SH-SY5Y (cell line): ENCODE results near the gene PKN2.

Source experiments
- GATA2 ChIP-seq: IDR thresholded peaks from 2 replicates; pipeline ENCODE4 v1.6.1; 2011; ENCODE audit warnings: mild to moderate bottlenecking, low read depth, low read length
- GATA3 ChIP-seq: IDR thresholded peaks from 2 replicates; pipeline ENCODE4 v1.6.1; 2011; ENCODE audit warnings: low read depth, mild to moderate bottlenecking, low read length, moderate library complexity

The PKN2 gene

DNA sequence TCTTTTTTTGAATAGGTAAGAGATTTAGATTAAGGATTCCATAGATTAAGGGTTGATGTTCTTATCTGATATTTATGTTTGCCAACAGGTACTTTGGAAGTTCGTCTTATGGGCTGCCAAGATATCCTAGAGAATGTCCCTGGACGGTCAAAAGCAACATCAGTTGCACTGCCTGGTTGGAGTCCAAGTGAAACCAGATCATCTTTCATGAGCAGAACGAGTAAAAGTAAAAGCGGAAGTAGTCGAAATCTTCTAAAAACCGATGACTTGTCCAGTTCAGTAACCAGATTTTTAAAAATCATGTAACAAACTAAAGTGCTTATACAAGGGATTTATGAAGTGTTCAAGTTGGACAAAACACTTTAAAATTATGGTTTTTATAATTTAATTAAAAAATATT is 100.5 kb downstream of the PKN2 start:
- TF ChIP-seq GATA2 = no peak
- TF ChIP-seq GATA3 = no peak

- TF ChIP-seq GATA3 = no peak
Measured at GRCh38 chr1:88787023-88787903, 103.2 kb downstream of the PKN2 start.

DNA sequence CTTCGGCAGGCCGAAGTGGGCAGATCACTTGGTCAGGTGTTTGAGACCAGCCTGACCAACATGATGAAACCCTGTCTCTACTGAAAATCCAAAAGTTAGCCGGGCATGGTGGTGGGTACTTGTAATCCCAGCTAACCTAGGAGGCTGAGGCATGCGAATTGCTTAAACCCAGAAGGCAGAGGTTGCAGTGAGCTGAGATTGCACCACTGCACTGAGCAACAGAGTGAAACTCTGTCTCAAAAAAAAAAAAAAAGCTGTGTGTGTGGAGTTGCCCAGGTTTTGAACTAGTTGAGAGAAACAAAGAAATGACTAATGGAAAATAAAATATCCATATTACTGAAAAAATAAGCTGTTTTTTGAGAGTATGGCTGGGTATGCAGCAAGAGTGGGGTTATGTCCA is 107.1 kb downstream of the PKN2 start:
- TF ChIP-seq GATA3 (no peak), GATA2 (no peak)

DNA sequence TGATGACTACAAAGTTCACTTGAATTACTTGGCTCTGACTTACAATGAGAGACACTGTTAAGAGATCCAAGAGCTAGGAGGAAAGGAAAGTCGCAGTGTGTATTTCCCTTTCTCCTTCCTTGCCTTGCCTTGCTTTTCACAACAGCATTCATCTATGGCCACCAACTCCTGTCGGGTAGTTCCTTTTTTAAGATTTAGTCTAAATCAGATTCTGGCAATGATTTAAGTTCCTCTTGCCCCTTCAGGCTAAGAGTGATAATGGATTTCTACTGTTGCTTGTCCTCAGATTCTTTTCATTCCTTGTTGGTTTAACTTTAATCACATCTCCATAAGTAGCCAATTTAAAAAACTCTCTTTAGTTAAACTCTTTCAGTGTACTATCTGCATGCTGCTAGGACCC is 115.4 kb downstream of the PKN2 start:
- no peak for TF ChIP-seq GATA2
- TF ChIP-seq GATA3 = no peak

DNA sequence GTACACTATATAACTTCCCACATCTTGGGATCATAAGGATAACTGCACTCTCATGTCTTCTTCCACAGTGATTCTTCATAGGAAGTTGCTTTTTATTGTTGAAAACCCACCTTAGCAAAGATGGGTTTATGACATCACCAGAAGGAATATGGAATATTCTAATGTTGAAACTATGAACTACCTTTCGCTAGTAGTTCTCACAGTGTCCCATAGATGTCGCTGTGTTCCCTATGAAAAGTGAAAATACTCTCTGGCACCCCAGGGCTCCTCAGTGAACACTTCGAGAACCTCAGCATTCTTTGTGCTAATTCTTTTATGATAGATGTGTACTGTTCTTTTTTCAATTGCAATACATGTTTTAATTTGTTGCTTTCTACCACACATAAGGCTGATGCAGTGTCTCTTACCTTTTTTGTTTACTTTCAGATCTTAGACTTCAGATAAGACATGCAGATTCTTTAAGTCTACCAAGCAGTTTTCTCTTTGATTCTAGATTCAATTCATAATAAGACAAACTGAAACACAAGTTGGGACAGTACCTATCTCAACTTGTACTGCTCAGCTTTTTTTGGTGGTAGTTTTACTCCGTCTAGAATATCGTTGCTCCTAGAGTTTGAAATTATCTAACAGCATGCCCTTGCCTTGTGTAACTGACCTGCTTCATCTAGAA is 116.4 kb downstream of the PKN2 start:
- TF ChIP-seq GATA2 (no peak), GATA3 (no peak)

- TF ChIP-seq GATA3 = no peak
Measured at GRCh38 chr1:88801575-88802208, 117.6 kb downstream of the PKN2 start.

- no peak for TF ChIP-seq GATA3
- TF ChIP-seq GATA2 = no peak
Measured at GRCh38 chr1:88802404-88802803, 118.3 kb downstream of the PKN2 start.

- TF ChIP-seq GATA2 (no peak), GATA3 (no peak)
Measured at GRCh38 chr1:88802950-88803349, 118.9 kb downstream of the PKN2 start.

DNA sequence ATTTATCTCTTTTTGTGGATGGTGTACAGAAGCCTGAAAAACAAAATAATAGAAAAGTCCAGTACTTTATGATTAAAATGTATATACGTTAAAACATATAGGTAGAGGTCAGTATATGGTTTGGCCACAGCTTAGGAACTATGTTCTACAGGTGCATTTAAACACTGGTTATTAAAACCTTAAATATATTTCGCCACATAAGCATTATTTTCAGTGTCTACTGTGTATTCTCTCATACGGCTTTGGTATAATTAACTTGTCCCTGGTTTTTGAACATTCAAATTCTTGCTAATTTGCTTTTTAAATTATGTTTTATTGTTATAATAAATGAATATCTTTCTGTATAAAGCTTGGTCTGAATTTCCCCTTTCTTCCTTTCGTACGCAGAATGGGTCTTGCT is 119.4 kb downstream of the PKN2 start:
- no peak for TF ChIP-seq GATA2
- TF ChIP-seq GATA3 = no peak

GRCh38 chr1:88812366-88812765 is 128.3 kb downstream of the PKN2 start:
- no peak for TF ChIP-seq GATA2
- no peak for TF ChIP-seq GATA3

GRCh38 chr1:88813471-88813870 is 129.4 kb downstream of the PKN2 start:
- TF ChIP-seq GATA2 (no peak), GATA3 (no peak)

DNA sequence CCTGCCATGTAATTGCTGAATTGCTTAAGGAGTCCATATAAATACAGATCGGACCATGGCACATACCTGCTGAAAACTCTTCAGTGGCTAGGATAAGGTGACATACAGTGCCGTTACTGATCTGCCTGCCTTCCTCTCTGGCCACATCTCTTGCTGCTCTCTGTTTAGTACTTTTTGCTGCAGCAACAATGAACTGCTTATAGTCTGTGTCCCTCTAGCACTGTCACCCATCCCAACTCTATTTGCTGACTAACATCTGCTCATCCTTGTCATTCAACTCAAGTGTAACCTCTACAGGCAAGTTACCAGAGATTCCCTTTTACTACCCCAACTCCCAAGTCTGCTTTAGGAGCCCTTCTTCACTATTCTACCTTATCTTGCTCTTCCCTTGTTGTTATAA is 141.6 kb downstream of the PKN2 start:
- TF ChIP-seq GATA2 (no peak), GATA3 (no peak)

- no peak for TF ChIP-seq GATA2
- TF ChIP-seq GATA3 = no peak
Measured at GRCh38 chr1:88847643-88848042, 163.6 kb downstream of the PKN2 start.

GRCh38 chr1:88851303-88852063 is 167.4 kb downstream of the PKN2 start:
- TF ChIP-seq GATA3 (no peak), GATA2 (no peak)
